ENCODE data around the gene ZSCAN12. TPM values are rescaled to one million over a fixed set of nuclear protein-coding genes. Genes with fewer than 3 reads are reported as not detected.
A peak's percentile ranks its signal among the peaks of the same experiment; 100 is the strongest.
"Not testable (repeated sequence)": the region's sequence is repeated elsewhere in the genome, so short reads cannot be mapped to it uniquely, and the experiment has no call there.

Gene ZSCAN12
- total RNA-seq (ENCODE audit: low replicate concordance) = 15.1 and 20.7 TPM in 2 replicates

- peaks cover 4% of the 10 kb centered on the region for H3K27me3 Mint-ChIP-seq (ENCODE audit: insufficient read depth, low read depth)
- H3K4me3 Mint-ChIP-seq = peak within 1 kb of the TSS; percentile 93
- H3K9me3 Mint-ChIP-seq = no peaks in the 10 kb centered on the region
- Histone ChIP-seq H3K27me3 (peaks cover 40% of the 10 kb centered on the region), H3F3A (ENCODE audit: low read depth) (peaks cover 10% of the 10 kb centered on the region), H3K9me3 (ENCODE audit: low read depth) (no peaks in the 10 kb centered on the region), H3K4me3 (peak within 1 kb of the TSS; percentile 82), H3K36me3 (peaks cover under 1% of the 10 kb centered on the region), H3K4me1 (peaks cover 27% of the 10 kb centered on the region), H3K79me2 (ENCODE audit: low read depth) (peaks cover 51% of the 10 kb centered on the region), H3K27ac (peak within 1 kb of the TSS; percentile 32), H4K20me1 (ENCODE audit: low read depth) (peaks cover 37% of the 10 kb centered on the region), H3K4me2 (peak within 1 kb of the TSS; percentile 82), H2AFZ (replicated peaks) (peak within 1 kb of the TSS; percentile 81), H3K9ac (peak within 1 kb of the TSS; percentile 45)
- H3K4me1 Mint-ChIP-seq = peaks cover 31% of the 10 kb centered on the region
- H3K36me3 Mint-ChIP-seq = peaks cover 28% of the 10 kb centered on the region
- peak within 1 kb of the TSS; percentile 93 for H3K27ac Mint-ChIP-seq
- DNase-seq (ENCODE audit: low spot score) = peak; percentile 90
- no peak for TF ChIP-seq EZH2 (IDR thresholded peaks at IDR 0.05)
- TF ChIP-seq, protein P1, sequence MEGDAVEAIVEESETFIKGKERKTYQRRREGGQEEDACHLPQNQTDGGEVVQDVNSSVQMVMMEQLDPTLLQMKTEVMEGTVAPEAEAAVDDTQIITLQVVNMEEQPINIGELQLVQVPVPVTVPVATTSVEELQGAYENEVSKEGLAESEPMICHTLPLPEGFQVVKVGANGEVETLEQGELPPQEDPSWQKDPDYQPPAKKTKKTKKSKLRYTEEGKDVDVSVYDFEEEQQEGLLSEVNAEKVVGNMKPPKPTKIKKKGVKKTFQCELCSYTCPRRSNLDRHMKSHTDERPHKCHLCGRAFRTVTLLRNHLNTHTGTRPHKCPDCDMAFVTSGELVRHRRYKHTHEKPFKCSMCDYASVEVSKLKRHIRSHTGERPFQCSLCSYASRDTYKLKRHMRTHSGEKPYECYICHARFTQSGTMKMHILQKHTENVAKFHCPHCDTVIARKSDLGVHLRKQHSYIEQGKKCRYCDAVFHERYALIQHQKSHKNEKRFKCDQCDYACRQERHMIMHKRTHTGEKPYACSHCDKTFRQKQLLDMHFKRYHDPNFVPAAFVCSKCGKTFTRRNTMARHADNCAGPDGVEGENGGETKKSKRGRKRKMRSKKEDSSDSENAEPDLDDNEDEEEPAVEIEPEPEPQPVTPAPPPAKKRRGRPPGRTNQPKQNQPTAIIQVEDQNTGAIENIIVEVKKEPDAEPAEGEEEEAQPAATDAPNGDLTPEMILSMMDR (IDR thresholded peaks at IDR 0.05) = peak; percentile 78
- no peak for TF ChIP-seq EZH2phosphoT487 (IDR thresholded peaks at IDR 0.05)
Observed at GRCh38 chr6:28399350-28400121, at the start of gene ZSCAN12. Gene ZSCAN12, minus strand, starts transcription at chr6:28399747. Its CDS starts 1,342 bp downstream, at chr6:28398405.

- no peak overlapping the region for H2AFZ ChIP-seq (replicated peaks)
- no peak overlapping the region for H3K27ac Mint-ChIP-seq
- peaks cover 6% of the 10 kb centered on the region for H3K4me1 ChIP-seq
- no peaks in the 10 kb centered on the region for H3K36me3 Mint-ChIP-seq
- peaks cover 2% of the 10 kb centered on the region for H3K9me3 Mint-ChIP-seq
- no peak overlapping the region for H3K4me3 Mint-ChIP-seq
- no peaks in the 10 kb centered on the region for H3K9me3 ChIP-seq (ENCODE audit: low read depth)
- no peaks in the 10 kb centered on the region for H3K36me3 ChIP-seq
- peaks cover 11% of the 10 kb centered on the region for H3K4me1 Mint-ChIP-seq
- DNase-seq (ENCODE audit: low spot score) = no peak
- peaks cover 3% of the 10 kb centered on the region for H3K27me3 Mint-ChIP-seq (ENCODE audit: insufficient read depth, low read depth)
- H3K27ac ChIP-seq = no peak overlapping the region
- peaks cover 17% of the 10 kb centered on the region for H3F3A ChIP-seq (ENCODE audit: low read depth)
- no peak overlapping the region for H3K4me2 ChIP-seq
- TF ChIP-seq EZH2 (IDR thresholded peaks at IDR 0.05) (no peak), EZH2phosphoT487 (IDR thresholded peaks at IDR 0.05) (no peak)
- TF ChIP-seq, protein P1 (IDR thresholded peaks at IDR 0.05) = no peak
- peaks cover 25% of the 10 kb centered on the region for H3K27me3 ChIP-seq
- H4K20me1 ChIP-seq (ENCODE audit: low read depth) = no peaks in the 10 kb centered on the region
- no peak overlapping the region for H3K9ac ChIP-seq
- no peak overlapping the region for H3K4me3 ChIP-seq
- H3K79me2 ChIP-seq (ENCODE audit: low read depth) = no peaks in the 10 kb centered on the region
Observed at GRCh38 chr6:28449056-28449455, 49.5 kb upstream of the ZSCAN12 start.

DNA sequence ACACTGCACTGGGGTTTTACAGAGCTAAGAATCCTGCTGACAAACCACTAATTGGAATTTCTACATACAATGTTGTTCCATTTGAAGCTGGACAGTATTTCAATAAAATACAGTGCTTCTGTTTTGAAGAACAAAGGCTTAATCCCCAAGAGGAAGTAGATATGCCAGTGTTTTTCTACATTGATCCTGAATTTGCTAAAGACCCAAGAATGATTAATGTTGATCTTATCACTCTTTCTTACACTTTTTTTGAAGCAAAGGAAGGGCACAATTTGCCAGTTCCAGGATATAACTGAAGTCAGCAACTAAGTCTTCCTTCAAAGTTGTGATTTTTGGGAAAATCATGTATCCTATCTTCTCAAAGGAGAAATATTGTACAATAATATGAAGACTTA is 48.0 kb upstream of the ZSCAN12 start:
- not testable (repeated sequence) for DNase-seq (ENCODE audit: low spot score); H3K4me1 ChIP-seq; H3K27me3 Mint-ChIP-seq (ENCODE audit: insufficient read depth, low read depth); H3K9ac ChIP-seq; H3K27ac ChIP-seq; H3K9me3 Mint-ChIP-seq; H3K27me3 ChIP-seq; H3K36me3 ChIP-seq; H3K36me3 Mint-ChIP-seq; H3K79me2 ChIP-seq (ENCODE audit: low read depth); H3K9me3 ChIP-seq (ENCODE audit: low read depth); H4K20me1 ChIP-seq (ENCODE audit: low read depth)
- peak overlapping the region; percentile 57 for H3K4me3 ChIP-seq
- peak overlapping the region; percentile 89 for H3K4me3 Mint-ChIP-seq
- H3F3A ChIP-seq (ENCODE audit: low read depth) = peaks cover 23% of the 10 kb centered on the region
- H3K4me2 ChIP-seq = peak overlapping the region; percentile 84
- peak overlapping the region; percentile 73 for H3K27ac Mint-ChIP-seq
- peak overlapping the region; percentile 98 for H2AFZ ChIP-seq (replicated peaks)
- H3K4me1 Mint-ChIP-seq = peaks cover 14% of the 10 kb centered on the region
